ENCODE results near the gene CDX4. TPM values are rescaled to one million over a fixed set of nuclear protein-coding genes. Genes with fewer than 3 reads are reported as not detected.

Gene CDX4
- total RNA-seq, 1 donor from 2014 or later: not detected

DNA sequence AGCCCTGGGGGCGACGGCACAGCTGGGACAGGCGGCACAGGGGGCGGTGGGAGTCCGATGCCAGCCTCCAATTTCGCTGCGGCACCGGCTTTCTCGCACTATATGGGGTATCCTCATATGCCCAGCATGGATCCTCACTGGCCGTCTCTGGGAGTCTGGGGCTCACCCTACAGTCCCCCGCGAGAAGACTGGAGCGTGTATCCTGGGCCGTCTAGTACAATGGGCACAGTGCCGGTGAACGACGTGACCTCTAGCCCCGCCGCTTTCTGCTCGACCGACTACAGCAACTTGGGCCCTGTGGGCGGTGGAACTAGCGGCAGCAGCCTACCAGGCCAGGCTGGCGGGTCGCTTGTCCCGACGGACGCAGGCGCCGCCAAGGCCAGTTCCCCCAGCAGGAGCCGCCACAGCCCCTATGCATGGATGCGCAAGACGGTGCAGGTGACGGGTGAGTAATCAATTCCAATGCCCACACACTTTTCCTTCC lies 500 bp downstream of the CDX4 start:
- Histone ChIP-seq H3K36me3 (no peaks in the 10 kb centered on the region), H3K27me3 (ENCODE audit: low read depth) (peaks cover 8% of the 10 kb centered on the region), H3K4me1 (no peaks in the 10 kb centered on the region), H3K4me3 (no peak overlapping the region), H3K27ac (no peak overlapping the region), H3K9me3 (no peaks in the 10 kb centered on the region)
- ATAC-seq (no peak), DNase-seq (no peak)
- intact Hi-C loops (cut with DNase I): no loop called here
- no peak for TF ChIP-seq CTCF (IDR thresholded peaks at IDR 0.05)

- no peaks in the 10 kb centered on the region for H3K36me3 ChIP-seq
- H3K4me1 ChIP-seq: no peaks in the 10 kb centered on the region
- ATAC-seq (no peak), DNase-seq (no peak)
- no peak overlapping the region for H3K27ac ChIP-seq
- peaks cover 8% of the 10 kb centered on the region for H3K27me3 ChIP-seq (ENCODE audit: low read depth)
- no peak overlapping the region for H3K4me3 ChIP-seq
- no peaks in the 10 kb centered on the region for H3K9me3 ChIP-seq
- TF ChIP-seq CTCF (IDR thresholded peaks at IDR 0.05): no peak
- intact Hi-C loops (cut with DNase I): no loop called here
Measured at GRCh38 chrX:73448379-73448778, 1.5 kb downstream of the CDX4 start.

DNA sequence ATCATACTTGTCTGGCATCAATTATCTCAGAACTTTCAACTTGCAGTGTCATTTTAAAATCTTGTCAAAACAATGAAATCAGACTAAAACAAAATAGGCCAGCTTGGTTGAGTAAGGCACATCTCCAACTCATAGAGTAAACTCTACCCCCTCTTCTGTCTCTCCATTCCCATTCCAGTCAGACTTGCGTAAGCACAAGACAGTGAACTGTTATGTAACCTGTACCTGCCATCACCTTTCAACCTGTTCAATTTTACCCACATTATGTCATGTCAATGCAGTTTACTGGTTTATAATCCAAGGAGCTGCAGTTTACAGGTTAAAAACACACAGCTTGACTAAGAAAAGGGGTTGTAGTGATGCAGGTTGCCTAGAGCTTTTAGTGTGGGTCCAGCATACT lies 8.3 kb downstream of the CDX4 start:
- ATAC-seq (no peak), DNase-seq (no peak)
- no peak overlapping the region for H3K27ac ChIP-seq
- no peaks in the 10 kb centered on the region for H3K9me3 ChIP-seq
- no peaks in the 10 kb centered on the region for H3K4me1 ChIP-seq
- H3K27me3 ChIP-seq (ENCODE audit: low read depth): peaks cover under 1% of the 10 kb centered on the region
- no peak overlapping the region for H3K4me3 ChIP-seq
- intact Hi-C loops (cut with DNase I): no loop called here
- no peaks in the 10 kb centered on the region for H3K36me3 ChIP-seq
- TF ChIP-seq CTCF (IDR thresholded peaks at IDR 0.05): no peak

DNA sequence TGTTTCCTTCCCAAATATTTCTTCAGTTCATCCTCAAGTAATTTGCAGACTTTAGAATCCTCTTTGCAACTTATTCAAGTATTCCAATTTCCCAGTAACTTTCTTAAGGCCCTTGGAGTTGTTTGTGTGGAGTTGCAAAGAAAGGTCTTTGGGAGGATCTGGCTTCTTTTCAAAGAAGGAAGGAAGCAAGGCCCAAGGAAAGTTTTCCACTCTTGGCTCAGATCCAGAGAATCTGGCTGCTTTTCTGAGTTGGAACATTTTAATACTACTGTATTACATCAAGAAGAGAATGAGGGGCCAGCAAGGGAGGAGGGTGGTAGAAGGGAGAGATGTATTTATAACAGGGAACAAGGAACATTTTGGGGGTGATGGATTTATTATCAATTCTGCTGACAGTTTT lies 10.5 kb downstream of the CDX4 start:
- Histone ChIP-seq H3K27ac (no peak overlapping the region), H3K36me3 (no peaks in the 10 kb centered on the region), H3K27me3 (ENCODE audit: low read depth) (no peaks in the 10 kb centered on the region), H3K4me3 (no peak overlapping the region), H3K4me1 (no peaks in the 10 kb centered on the region), H3K9me3 (no peaks in the 10 kb centered on the region)
- no peak for DNase-seq
- TF ChIP-seq CTCF (IDR thresholded peaks at IDR 0.05): no peak
- intact Hi-C loops (cut with DNase I): no loop called here
- ATAC-seq: no peak

- no peak for TF ChIP-seq CTCF (IDR thresholded peaks at IDR 0.05)
Measured at GRCh38 chrX:73468376-73468775, 21.5 kb downstream of the CDX4 start.

GRCh38 chrX:73478961-73479360 lies 32.1 kb downstream of the CDX4 start:
- Histone ChIP-seq H3K9me3 (no peaks in the 10 kb centered on the region), H3K27me3 (ENCODE audit: low read depth) (no peaks in the 10 kb centered on the region), H3K27ac (no peak overlapping the region), H3K36me3 (no peaks in the 10 kb centered on the region), H3K4me3 (no peak overlapping the region), H3K4me1 (no peaks in the 10 kb centered on the region)
- ATAC-seq: no peak
- no peak for DNase-seq
- intact Hi-C loops (cut with DNase I): no loop called here
- no peak for TF ChIP-seq CTCF (IDR thresholded peaks at IDR 0.05)

More at GRCh38 chrX:73468376-73468775, 21.5 kb downstream of the CDX4 start:
- H3K27ac ChIP-seq: no peak overlapping the region
- H3K36me3 ChIP-seq: no peaks in the 10 kb centered on the region
- no peaks in the 10 kb centered on the region for H3K27me3 ChIP-seq (ENCODE audit: low read depth)
- H3K4me3 ChIP-seq: no peak overlapping the region
- DNase-seq (no peak), ATAC-seq (no peak)
- no peaks in the 10 kb centered on the region for H3K9me3 ChIP-seq
- H3K4me1 ChIP-seq: no peaks in the 10 kb centered on the region
- intact Hi-C loops (cut with DNase I): no loop called here

Data from lower lobe of right lung (tissue), 2 donors.